GM19351 (cell line): ENCODE data around the gene SGCA.

Experiments used
- ATAC-seq: cut with Tn5 transposase; IDR thresholded peaks from one replicate; pipeline ENCODE4 v1.9.1; 2021; ENCODE audit warnings: mild to moderate bottlenecking, moderate library complexity; ENCODE audit not compliant: unreplicated experiment

SGCA gene

GRCh38 chr17:50181591-50182560 lies 16.1 kb downstream of the SGCA start:
- no peak for ATAC-seq

GRCh38 chr17:50182783-50183420 lies 17.1 kb downstream of the SGCA start:
- no peak for ATAC-seq

- ATAC-seq = no peak
Measured at GRCh38 chr17:50183421-50183994, 17.7 kb downstream of the SGCA start.

- no peak for ATAC-seq
Measured at GRCh38 chr17:50184064-50184463, 18.3 kb downstream of the SGCA start.

GRCh38 chr17:50184611-50185398 lies 19.0 kb downstream of the SGCA start:
- ATAC-seq = no peak

- no peak for ATAC-seq
Measured at GRCh38 chr17:50185631-50186471, 20.0 kb downstream of the SGCA start.

- ATAC-seq = no peak
Measured at GRCh38 chr17:50186661-50187393, 21.0 kb downstream of the SGCA start.

GRCh38 chr17:50187394-50187725 lies 21.6 kb downstream of the SGCA start:
- no peak for ATAC-seq

GRCh38 chr17:50187751-50188530 lies 22.1 kb downstream of the SGCA start:
- no peak for ATAC-seq

GRCh38 chr17:50188531-50188920 lies 22.7 kb downstream of the SGCA start:
- no peak for ATAC-seq

GRCh38 chr17:50188921-50189549 lies 23.2 kb downstream of the SGCA start:
- ATAC-seq = no peak

GRCh38 chr17:50189550-50190292 lies 23.9 kb downstream of the SGCA start:
- no peak for ATAC-seq

GRCh38 chr17:50190293-50190602 lies 24.4 kb downstream of the SGCA start:
- ATAC-seq = no peak

- ATAC-seq = no peak
Measured at GRCh38 chr17:50190603-50191358, 25.0 kb downstream of the SGCA start.

GRCh38 chr17:50191359-50192143 lies 25.7 kb downstream of the SGCA start:
- no peak for ATAC-seq

GRCh38 chr17:50192144-50192617 lies 26.4 kb downstream of the SGCA start:
- ATAC-seq = no peak
